GM12891 (cell line): Measurements from ENCODE around the gene GRM4.

Experiments
- PAX5 ChIP-seq: IDR thresholded peaks from 2 replicates; pipeline ENCODE4 v1.6.1; 2011; ENCODE audit warnings: low read length, moderate library complexity, mild to moderate bottlenecking; ENCODE audit not compliant: insufficient read depth, severe bottlenecking
- POLR2A ChIP-seq: IDR thresholded peaks from 2 replicates; pipeline ENCODE4 v1.6.1; 2011; ENCODE audit warnings: low read depth, low read length, control low read depth
- POLR2AphosphoS5 ChIP-seq: IDR thresholded peaks from 2 replicates; pipeline ENCODE4 v1.6.1; 2011; ENCODE audit warnings: low read depth, low read length, control low read depth
- SPI1 ChIP-seq: IDR thresholded peaks from 2 replicates; pipeline ENCODE4 v1.6.1; 2011; ENCODE audit warnings: low read depth, low read length, control low read depth
- TAF1 ChIP-seq: IDR thresholded peaks from 2 replicates; pipeline ENCODE4 v1.6.1; 2011; ENCODE audit warnings: low read depth, low read length, control low read depth

DNA sequence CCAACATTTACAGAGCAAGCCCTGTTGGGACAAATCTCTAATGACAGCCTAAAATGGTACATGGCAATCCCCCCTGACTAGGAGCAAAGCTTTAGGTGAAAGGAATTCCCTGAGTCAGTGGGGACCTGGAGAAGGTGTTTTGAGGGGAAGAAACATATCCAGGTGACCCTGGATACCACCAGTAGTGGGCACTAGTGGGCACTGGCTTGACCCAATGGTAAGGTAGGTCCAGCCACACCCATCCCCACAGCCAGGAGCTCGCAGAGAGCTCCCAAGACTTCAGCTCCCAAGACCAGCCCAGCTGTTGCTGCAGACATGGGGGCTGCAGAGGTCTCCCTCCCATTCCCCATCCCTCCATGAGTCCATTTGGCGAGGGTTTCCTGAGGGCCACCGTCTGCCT lies 19.5 kb downstream of the GRM4 start:
- TF ChIP-seq POLR2A, result no peak
- no peak for TF ChIP-seq TAF1
- no peak for TF ChIP-seq POLR2AphosphoS5
- TF ChIP-seq PAX5, result no peak
- TF ChIP-seq SPI1, result no peak
